Stimulated activated CD8-positive, alpha-beta memory T cell treated with anti-CD3 and anti-CD28 coated beads, Interleukin-12 subunit alpha, Interleukin-12 subunit beta, amount 100 ng/mL, for 24 hours (primary cell): ENCODE measurements around the gene SUSD1.
A peak's percentile ranks its signal among the peaks of the same experiment; 100 is the strongest.
"Not testable (repeated sequence)": the region's sequence is repeated elsewhere in the genome, so short reads cannot be mapped to it uniquely, and the experiment has no call there.

Source experiments
- DNase-seq: peaks from one replicate; pipeline ENCODE4 v3.0.0-alpha.2; 2020; ENCODE audit errors: extremely low read depth

The SUSD1 gene

DNA sequence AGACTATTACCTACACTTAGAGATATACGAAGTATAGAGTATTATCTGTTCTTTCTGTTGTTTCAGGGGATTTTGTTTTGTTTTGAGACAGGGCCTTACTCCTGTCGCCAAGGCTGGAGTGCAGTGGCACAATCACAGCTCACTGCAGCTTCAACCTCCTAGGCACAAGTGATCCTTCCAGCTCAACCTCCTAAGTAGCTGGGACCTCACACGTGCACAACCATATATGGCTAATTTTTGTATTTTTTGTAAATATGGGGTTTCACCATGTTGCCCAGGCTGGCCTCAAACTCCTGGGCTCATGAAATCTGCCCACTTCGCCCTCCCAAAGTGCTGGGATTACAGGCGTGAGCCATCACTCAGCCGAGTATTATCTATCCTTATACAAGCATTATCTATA is 45.9 kb downstream of the SUSD1 start:
- DNase-seq = no peak

DNA sequence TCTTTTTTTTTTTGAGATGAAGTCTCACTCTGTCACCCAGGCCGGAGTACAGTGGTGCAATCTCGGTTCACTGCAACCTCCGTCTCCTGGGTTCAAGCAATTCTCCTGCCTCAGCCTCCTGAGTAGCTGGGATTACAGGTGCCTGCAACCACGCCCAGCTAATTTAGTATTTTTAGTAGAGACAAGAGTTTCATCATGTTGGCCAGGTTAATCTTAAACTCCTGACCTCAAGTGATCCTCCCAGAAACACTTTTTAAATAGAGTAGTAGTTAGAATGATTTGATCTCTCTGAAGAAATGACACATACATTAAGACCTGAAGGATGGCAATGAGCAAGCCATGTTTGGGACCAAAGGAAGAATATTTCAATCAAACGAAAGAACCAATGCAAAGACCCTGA is 46.7 kb downstream of the SUSD1 start:
- not testable (repeated sequence) for DNase-seq

GRCh38 chr9:112127281-112127680 is 47.8 kb downstream of the SUSD1 start:
- no peak for DNase-seq

DNA sequence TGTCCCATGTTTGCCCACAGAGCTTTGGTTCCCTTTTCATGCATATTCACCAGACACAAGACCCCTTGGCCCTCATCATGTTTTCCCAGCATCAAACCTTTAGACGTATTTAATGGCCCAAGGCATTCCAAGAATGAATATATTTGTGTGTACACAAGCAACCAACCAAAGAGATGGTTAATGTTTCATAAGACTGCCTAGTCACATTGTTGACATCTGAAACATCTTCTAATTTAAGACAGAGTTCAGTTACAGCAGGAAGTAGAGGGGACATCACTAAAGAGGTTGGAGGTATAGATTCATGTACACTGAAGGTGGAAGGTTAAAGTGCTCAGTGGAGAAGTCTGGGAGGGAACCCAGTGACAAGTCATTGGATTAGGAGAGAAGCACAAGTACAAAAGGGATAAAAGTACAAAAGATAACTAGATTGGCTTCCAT is 49.1 kb downstream of the SUSD1 start:
- no peak for DNase-seq

DNA sequence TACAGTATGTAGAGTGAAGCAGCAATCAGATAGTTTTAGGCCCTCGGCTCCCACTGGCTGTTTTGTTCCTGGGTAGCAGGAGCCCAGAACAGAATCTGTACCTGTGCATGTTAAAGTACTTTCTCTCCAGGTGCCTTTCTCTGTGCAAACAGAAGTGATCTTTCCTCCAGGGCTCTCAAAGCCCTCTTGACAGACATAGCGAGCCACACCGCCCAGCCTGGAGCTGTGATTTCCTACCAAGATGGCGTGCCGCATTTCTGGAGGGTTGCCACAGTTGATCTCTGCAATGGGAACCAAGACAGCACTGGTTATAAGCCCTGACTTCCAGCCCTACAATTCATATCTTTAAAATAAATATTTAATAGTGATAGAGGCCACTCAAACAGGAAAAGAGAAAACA is 50.9 kb downstream of the SUSD1 start:
- DNase-seq = no peak

DNA sequence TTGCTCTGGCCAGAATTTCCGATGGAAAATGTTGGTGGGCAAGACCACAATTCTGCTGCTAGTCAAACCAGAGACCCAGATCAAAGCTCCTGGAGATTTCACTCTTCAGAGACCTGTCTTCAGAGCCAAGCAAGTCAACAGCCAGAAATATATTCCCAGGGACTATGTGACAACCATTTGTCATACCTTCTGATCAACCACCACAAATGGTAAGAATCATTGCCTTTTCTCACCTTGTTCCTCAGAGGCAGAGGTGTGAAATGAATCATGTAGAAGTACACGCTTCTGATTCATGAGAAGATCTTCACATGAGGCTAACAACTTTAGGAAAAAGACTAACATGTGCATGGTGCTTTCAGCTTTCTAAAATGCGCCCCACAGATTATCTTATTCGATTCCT is 53.5 kb downstream of the SUSD1 start:
- no peak for DNase-seq

- DNase-seq = no peak
Observed at GRCh38 chr9:112120439-112120925, 54.6 kb downstream of the SUSD1 start.

GRCh38 chr9:112120030-112120341 is 55.1 kb downstream of the SUSD1 start:
- DNase-seq = no peak

- DNase-seq = no peak
Observed at GRCh38 chr9:112119225-112120029, 55.7 kb downstream of the SUSD1 start.

GRCh38 chr9:112118009-112118408 is 57.1 kb downstream of the SUSD1 start:
- DNase-seq = no peak

DNA sequence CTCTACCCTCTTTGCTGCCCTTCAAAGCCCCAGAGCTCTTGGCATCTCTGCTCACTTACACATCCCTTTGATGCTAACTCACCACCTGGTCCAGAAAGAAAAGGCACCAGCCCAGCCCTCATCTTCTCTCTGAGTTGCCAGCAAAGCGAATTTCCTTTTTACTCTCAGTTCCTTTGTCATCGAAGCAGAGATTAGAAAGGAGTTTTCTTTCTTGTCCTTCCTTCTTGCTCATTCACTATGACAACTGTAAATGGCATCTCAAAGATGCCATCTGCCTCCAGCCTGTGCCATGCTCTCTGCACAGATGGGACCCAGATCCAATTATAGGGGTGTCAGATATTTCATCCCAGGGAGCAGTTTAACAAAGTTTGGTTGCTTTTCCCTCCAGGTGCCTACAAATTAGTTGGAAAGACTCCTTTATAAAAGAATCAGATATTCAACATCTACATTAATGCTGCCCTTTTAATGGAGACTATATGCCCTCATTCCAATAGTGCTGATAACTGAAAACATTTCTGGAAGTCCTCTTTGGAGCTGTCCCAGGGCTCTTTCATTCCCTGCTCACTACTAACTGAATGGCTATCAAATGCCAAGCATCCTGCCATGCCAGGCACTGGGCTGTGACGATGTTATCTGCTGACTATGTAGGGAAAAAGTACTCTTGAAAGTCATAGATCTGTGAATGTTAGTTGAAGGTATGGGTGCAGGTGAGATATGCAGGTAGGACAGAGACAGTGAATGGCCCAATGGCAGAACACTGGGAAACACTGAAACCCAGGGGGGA is 58.9 kb downstream of the SUSD1 start:
- DNase-seq = no peak

- DNase-seq = no peak
Observed at GRCh38 chr9:112115109-112115508, 60.0 kb downstream of the SUSD1 start.

GRCh38 chr9:112112941-112113681 is 62.0 kb downstream of the SUSD1 start:
- DNase-seq = no peak

GRCh38 chr9:112112519-112112918 is 62.6 kb downstream of the SUSD1 start:
- no peak for DNase-seq

- no peak for DNase-seq
Observed at GRCh38 chr9:112111461-112111860, 63.6 kb downstream of the SUSD1 start.

DNA sequence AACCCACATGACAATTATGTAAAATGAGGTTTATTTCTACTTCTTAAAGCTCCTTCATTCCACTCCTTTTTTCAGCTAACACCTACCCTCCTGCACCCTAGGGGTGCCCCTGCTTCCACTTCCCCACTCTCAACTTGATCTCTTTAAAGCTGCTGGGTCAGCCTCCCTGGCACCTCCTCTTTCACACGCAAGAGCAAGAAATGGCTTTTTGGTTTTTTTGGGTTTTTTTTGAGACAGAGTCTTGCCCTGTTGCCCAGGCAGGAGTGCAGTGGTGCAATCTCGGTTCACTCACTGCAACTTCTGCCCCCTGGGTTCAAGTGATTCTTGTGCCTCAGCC is 64.4 kb downstream of the SUSD1 start:
- no peak for DNase-seq

GRCh38 chr9:112110094-112110776 is 64.9 kb downstream of the SUSD1 start:
- DNase-seq = no peak

GRCh38 chr9:112104901-112105300 is 70.2 kb downstream of the SUSD1 start:
- DNase-seq = no peak

DNA sequence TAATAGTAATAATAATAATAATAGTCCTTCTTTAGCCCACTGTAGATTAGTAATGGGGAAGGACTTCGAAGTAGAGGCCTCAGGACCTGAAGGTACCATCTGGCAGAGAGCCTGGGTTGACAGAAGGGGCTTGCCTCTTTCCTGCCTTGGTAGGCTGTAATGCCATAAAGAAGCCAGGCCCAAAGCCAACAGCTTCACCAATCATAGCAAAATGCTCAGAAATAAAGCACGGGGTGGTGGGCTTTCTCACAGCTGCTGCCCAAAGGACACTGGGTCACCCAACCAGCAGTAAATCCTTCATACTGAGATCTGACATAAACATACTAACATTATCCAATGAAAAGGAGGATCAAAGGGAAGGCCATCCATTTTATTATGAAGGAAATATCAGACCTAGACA is 70.7 kb downstream of the SUSD1 start:
- DNase-seq = no peak

DNA sequence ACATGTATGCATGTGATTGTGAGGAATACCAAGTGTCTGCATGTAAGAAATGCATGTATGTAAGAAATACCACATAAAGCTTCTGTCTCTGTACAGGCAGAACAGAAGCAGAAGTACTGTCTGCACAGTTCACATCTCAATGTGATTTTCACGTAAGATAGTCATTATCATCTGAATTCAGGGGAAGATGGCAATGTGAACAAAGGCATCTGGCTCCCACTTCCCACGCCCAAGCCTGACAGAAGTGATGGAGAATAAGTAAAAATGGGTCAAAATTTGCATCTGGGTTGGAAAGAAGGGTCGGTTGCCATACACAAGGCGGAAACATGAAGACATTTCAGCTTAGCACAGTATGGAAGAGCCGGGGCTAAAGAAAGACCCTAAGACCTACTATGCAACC is 71.7 kb downstream of the SUSD1 start:
- no peak for DNase-seq

DNA sequence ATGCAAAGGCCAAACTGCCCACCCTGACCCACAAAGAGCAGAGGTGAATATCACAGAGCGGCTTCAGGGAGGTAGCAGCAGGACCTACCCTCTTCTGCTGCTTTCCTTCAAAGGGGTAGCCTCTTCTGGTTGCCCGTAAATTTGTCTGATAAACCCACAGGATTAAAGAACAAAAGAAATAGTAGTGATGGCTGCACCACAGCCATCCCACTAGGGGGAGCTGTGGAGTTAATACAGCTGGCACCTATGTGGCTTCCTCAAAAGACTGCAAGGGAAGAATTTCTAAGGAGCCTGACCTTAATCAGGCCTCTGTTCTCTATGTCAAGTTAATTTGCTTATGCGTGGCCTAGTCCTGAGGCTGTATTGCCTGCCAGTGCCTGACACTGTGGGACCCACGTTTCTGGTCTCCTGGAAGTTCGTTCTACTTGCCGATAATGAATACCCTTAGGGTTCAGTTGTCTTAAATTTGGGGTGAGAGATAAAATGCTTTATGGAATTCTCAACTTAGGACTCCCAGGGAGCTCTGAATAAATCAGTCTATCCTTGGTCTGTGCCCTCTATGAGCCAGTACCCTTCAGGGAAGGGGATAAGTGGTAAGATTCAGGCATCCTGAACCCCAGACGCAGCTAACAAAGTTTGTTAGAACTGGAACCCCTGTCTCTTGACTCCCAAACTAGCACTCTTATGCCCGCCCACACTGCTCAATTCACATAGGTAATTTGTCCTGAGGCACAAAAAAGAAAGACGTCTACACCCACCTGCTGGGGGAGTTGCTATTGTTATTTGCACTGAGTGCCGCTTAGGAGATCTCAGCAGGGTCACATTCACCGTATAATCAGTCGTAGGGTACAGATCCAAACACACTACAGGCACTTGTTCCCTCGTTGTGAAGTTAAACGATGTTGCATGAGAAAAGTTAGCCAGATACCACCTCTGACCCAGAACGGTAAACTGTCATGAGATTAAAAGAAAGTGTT is 77.1 kb downstream of the SUSD1 start:
- peak; percentile 27 for DNase-seq
